SH-SY5Y (cell line): Measurements from ENCODE around the gene GSX2.

Experiments
- GATA2 ChIP-seq: IDR thresholded peaks from 2 replicates; pipeline ENCODE4 v1.6.1; 2011; ENCODE audit warnings: mild to moderate bottlenecking, low read depth, low read length
- GATA3 ChIP-seq: IDR thresholded peaks from 2 replicates; pipeline ENCODE4 v1.6.1; 2011; ENCODE audit warnings: low read depth, mild to moderate bottlenecking, low read length, moderate library complexity

- no peak for TF ChIP-seq GATA3
- no peak for TF ChIP-seq GATA2
Observed at GRCh38 chr4:54097152-54097551, 2.8 kb upstream of the GSX2 start.
